Astrocyte (in vitro differentiated cells and primary cell): ENCODE data around the gene RELN.

Experiments
- CTCF ChIP-seq: IDR thresholded peaks from 2 replicates; pipeline ENCODE4 v1.5.1; 2011; ENCODE audit warnings: low read depth, mild to moderate bottlenecking, inconsistent platforms, low read length, moderate library complexity; ENCODE audit not compliant: insufficient read depth
- EZH2 ChIP-seq: IDR thresholded peaks from 2 replicates; pipeline ENCODE4 v1.6.1; 2012; ENCODE audit warnings: mild to moderate bottlenecking, low read length, inconsistent platforms; ENCODE audit not compliant: insufficient read depth

GRCh38 chr7:104018425-104018824, 29.0 kb upstream of the RELN start:
- TF ChIP-seq CTCF (no peak), EZH2 (no peak)
